HG03520 (cell line): ENCODE measurements around the gene RNU1-3.
"Not testable (repeated sequence)": the region's sequence is repeated elsewhere in the genome, so short reads cannot be mapped to it uniquely, and the experiment has no call there.

Experiments
- ATAC-seq: cut with Tn5 transposase; IDR thresholded peaks from one replicate; pipeline ENCODE4 v1.9.1; 2021; ENCODE audit warnings: mild to moderate bottlenecking, moderate library complexity; ENCODE audit not compliant: unreplicated experiment

Gene RNU1-3

DNA sequence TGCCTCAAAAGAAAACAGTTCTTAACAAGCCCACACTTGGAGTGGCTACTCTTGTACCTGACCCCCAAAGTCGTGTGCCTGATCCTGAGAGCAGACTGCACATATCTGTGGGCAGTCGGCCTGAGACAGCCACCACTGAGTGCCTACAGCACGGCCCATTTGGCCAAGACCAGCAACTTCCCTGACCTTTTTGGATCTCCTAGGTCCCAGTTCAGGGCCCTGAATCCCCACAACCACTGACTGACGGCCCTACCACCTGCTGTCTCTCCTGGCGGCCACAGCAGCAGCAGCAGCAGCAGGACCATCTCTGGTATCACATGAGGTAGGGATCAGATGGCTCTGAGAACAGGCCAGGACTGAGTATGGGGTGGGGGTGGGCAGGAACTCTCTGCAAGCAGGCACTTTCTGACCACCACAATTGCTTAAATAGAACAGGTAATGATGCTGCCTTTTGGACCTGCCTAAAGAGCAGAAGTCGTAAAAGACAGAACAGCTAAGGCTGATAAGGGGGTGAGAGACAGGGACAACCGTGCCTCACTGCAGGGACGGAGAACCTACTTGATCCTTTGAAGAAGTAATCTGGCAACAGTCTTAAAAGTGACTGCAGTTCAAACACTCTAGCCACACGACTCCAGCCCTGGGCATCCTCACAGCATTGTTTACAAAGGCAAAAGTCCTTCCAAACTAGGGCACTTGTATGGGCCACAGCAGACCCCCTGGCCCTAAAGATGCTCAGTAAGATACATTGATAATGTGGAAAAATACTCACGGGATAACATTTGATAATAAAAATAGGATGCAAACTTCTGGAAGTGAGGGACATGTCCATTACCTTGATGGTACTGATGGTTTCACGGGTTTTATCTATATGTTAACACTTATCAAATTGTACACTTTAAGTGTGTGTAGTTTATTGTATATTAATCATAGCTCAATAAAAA lies 27.4 kb downstream of the RNU1-3 start:
- ATAC-seq: not testable (repeated sequence)

DNA sequence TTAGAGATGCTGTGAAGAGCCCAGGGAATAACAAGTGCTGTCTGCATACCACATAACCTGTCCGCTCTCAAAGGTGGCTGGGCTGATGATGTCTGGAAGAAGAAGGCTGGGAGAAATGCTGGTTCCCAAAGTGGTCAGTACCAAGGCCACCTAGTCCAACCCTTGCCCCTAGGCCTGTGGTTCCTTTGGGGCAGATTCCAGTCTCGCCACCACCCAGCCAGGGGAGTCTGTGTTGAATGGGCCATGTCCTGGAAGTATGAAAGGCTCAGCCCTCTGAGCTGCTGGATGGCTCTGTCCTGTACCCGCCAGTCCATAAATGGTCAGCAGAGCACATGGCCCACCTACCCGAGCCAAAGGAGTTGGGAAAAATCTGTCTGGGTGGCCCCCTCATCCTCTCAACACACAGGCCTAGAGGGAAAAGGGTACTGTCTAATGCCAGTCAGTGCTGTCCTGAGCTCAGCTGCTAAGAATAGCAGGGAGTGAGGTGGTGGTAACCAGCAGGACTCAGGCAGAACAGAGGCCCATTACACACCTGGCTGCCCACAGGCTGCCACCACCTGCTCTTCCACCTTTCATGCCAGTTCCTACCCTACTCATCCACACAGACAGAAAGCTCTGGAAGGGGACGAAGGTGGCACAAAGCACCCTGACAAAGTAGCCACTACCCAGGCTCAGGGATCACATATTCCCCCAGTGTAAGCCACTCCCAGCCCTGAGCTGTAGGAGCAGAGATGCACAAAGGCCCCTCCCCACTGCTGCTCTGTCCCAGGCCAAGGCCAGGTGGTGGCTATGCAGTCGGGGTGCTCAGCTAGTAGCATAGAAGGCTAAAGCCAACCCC lies 28.6 kb downstream of the RNU1-3 start:
- not testable (repeated sequence) for ATAC-seq

DNA sequence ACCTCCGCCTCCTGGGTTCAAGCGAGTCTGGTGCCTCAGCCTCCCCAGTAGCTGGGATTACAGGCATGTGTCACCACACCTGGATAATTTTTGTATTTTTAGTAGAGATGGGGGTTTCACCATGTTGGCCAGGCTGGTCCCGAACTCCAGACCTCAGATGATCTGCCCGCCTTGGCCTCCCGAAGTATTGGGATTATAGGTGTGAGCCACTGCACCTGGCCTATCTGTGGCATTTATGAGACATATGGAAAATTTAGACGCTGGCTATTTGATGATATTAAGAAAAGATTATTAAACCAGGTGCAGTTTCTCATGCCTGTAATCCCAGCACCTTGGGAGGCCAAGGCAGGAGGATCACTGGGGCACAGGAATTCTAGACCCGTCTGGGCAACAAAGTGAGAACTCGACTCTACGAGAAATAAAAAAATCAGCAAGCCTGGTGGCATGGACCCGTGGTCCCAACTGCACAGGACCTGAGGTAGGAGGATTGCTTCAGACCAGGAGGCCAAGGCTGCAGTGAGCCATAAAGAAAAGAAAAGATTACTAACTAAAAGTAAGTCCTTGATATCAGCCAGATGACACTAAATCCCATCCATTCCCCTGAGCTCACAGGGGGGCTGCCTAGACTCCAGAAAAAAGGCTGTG lies 30.1 kb downstream of the RNU1-3 start:
- not testable (repeated sequence) for ATAC-seq

DNA sequence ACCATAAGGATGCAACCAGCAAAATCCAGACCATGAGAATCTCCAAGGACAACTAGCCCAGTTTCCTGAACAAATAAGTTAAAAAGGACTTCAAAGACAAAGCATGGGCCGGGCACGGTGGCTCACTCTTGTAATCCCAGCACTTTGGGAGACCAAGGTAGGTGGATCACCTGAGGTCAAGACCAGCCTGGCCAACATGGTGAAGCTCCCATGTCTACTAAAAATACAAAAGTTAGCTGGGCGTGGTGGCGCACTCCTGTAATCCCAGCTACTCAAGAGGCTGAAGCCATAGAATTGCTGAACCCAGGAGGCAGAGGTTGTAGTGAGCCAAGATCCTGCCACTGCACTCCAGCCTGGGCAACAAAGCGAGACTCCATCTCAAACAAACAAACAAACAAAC lies 30.8 kb downstream of the RNU1-3 start:
- not testable (repeated sequence) for ATAC-seq

DNA sequence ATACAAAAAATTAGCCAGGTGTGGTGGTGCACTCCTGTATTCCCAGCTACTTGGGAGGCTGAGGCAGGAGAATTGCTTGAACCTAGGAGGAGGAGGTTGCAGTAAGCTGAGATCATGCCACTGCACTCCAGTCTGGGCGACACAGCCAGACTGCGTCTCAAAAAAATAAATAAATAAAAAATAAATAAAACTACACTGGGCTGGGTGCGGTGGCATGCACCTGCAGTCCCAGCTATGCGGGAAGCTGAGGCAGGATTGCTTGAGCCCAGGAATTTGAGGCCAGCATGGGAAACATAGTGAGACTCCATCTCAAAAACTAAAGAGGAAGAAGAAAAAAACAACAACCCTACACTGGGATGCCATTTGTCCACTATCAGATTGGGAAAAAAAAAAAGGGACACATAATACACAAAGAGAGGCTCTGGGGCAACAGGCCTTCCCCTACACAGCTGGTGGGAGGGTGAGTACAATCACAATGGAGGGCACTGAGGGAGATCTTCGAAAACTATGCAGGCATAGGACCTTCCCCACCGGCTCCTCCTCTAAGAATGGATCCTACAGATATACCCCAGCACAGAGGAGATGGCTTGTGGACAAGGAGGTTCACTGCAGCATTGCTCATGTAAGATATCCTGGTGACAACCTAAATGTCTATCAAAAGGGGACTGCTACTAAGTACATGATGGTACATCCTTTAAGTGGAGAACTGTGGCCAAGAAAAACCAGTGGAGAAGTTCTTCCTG lies 33.0 kb downstream of the RNU1-3 start:
- ATAC-seq: not testable (repeated sequence)

DNA sequence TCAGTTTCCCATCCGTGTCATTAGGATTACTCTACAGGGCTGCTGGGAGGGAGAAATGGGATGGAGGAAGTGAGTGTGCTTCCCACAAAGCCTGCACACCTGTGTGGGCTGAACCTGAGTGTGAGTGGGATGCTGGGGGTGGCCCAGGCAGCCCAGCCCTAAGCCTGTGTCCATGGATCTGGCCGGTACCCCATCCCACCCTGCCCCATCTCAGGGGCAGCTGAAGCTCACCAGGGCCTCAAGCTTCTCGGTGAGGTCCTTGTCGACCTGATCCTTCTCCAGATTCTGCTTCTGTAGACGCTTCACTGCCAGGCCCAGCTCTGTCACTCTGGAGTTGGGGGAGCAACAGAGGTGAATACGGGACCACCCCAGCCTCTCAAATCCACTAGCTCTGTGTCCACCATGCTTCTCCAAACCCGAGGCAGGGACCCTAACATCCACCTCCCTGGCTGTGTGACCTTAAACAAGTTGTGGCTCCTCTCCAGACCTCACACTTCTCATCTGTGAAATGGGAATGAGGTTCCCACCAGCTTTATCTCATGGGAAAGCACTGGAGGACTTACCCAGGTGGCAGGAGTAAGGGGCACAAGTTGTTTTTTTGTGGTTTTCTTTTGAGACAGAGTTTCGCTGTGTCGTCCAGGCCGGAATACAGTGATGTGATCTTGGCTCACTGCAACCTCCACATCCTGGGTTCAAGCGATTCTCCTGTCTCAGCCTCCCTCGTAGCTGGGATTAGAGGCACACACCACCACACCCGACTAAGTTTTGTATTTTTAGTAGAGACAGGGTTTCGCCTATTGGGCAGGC lies 34.5 kb downstream of the RNU1-3 start:
- not testable (repeated sequence) for ATAC-seq

DNA sequence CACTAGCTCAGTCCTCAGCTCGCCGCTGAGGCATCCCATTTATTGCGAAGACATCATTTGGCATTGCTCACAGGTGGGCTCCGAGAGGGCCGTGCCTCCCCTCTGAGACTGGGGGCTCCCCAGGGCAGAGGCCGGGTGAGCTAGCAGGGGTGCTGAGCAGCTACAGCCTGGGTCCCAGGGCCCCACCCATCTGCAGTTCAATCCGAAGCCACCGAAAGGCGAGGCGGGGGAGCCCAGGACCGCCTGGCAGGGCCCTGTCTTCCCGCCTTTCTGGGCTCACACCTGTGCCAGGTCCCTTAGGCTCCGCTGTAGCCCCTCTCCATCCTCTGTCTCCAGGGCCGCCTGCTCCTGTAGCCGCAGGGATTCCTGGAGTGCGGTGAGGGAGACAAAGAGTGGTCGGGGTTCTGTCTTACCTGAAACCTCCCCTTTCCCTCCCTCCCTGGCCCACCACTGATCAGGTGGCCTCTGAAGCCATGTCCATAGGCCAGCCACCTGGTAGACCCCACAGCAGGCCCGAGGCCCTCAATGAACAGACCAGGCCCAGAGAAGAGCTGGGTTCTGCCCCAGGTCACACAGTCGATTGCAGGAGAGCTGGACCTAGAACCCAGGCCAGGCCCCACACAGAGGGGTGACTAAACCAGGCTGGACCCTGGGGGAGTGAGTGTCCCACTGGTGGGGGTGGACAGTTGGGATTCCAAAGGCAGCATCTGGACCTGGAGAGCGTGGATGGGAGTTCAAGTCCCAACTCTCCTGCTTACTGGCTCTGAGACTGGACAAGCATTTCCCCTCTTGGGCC lies 35.3 kb downstream of the RNU1-3 start:
- ATAC-seq: no peak

DNA sequence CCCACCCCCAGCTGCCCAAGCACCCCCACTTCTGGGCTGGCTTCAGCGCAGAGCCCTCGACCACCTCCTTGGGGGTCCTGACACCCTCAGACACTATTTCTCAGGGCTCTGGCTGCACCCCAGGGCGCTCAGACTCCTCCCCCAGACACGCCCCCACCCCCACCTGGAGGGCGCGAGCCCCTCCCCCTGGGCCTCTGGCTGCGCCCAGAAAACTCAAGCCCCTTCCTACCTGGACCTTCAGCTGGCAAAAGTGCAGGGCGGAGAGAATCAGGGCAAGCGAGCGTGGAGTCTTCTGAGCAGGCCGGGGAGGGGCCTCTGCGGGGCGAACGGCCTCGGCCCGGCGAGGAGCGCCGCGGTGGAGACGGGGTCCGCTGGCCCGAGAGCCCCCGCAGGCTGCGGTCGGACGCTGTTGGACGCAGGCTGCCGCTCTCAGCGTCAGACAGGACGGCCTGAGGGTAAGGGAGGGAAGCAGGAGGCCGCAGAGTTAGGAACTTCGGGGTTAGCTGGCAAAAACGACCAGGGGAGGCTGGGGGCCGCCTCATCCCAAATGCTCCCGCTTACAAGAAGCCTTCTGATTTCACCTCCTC lies 36.0 kb downstream of the RNU1-3 start:
- no peak for ATAC-seq

DNA sequence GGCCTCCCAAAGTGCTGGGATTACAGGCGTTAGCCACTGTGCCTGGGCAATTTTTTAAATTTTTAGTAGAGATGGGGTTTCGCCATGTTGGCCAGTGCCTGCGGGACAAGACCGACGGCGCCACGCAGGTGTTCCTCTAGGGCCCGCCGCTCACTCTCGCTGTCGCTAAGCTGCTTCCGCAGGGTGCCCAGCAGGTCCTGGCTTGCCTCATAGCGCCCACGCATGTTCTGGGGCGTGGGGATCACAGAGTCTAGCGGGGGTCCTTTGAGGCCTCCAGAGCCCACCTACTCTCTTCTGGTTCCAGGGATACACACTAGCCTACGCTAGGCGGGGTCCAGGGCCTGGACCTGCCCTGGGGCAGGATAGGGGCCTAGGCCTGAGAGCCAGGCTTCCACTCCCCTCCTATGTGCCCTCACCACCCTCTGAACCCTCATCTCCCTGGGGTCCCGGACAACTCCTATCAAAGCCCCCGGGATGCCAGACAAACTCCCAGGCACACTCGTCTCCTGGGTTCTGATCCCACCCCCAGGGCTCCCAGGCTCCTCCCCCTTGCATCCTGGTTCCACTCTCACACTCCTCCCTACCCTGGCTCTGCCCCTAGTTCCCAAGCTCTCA lies 36.7 kb downstream of the RNU1-3 start:
- not testable (repeated sequence) for ATAC-seq

DNA sequence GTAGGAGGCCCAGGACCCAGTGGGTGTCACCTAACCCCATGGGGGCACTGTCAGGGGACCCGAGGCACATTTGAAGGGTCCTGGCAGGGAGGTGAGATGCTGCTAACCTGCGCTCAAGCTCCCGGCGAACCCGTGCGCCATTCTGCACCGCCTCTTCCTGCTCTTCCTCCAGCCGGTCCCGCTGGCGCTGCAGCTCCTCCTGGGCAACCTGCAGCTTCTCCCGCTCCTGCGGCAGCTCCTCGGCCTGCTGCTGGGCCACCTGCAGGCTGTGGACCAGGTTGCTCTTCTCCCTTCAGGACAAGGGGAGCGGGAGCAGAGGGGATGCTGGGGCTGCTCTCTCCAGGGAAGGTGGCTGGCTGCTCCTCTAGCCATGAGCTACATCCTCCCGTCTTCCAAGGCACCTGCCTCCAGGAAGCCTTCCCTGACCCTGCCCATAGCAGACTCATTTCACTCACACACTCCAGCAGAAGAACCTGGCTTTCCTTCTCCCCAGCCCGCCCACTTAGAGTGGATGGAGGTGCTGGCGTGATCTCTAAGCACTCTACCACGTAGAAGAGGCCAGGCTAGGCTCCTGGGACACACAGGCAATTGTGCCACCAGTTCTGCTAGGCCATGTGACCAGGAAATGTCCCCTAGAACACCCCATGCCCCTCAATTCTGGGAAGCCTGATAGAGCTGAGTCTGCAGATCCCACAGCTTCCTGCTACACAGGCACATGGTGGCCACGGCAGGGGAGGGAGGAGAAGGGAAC lies 38.2 kb downstream of the RNU1-3 start:
- ATAC-seq: no peak

DNA sequence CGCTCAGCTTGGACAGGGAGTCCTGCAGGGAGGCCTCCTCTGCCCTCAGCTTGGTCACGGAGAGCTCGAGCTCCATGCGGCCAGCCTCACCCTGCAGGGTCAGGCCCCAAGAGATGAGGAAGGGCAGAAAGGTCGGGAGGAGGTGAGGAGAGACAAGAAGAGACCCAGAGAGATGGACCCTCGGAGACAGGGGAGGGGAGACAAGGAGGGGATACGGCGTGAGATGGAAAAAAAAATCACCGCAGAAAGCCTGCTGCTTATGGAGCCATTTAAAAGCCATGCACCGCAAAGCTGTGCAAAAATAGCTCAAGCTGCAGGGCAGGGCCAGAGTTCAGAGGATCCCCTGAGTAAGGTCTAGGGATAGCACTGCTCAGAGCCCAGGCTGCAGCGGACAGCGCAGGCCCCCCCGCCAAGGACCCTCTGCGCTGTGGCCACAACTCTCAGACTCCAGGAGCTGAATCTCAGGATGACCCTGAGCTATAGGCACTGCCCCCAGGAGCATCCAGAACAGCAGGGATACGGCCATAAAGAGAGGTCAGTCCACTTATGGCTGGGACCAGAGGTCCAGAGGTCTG lies 40.3 kb downstream of the RNU1-3 start:
- ATAC-seq: not testable (repeated sequence)

DNA sequence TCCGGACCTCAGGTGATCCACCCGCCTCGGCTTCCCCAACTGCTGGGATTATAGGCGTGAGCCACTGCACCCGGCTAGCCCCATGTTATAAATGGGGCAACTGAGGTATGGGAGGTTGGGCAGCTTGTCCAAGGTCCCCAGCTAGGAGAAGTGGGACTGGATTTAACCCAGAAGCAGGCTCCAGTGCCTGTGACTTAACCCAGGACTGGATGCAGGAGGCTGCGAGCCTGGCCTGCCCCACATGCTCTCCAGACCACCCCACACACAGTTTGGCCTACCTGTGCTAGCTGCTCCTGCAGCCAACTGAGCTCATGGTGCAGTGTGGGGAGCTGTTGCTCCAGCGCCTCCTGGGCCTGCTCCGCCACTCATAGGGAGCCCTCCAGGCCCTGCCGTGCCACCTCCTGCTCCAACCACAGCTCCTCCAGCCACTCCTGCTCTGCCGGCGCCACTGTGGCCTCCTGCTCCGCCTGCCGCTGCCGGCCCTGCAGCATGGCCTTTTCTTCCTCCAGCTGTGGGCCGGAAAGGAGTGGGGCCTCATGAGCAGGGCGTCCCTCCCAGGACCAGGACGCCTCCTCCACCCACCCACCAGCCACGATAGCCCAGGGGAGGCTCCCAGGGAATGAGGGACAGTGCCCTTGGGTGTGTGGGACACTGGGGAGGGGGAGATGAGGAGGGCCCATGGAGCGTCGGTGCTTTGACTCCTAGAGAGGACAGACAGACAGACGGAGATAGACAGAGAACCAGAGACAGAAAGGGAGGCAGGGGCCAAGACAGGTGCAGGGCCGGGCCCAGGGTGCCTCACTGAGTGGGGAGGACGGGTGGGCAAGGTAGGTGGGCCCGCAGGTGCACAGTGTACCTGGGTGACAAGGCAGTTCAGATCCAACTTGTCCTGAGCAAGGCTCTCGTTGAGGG lies 41.0 kb downstream of the RNU1-3 start:
- ATAC-seq: no peak

DNA sequence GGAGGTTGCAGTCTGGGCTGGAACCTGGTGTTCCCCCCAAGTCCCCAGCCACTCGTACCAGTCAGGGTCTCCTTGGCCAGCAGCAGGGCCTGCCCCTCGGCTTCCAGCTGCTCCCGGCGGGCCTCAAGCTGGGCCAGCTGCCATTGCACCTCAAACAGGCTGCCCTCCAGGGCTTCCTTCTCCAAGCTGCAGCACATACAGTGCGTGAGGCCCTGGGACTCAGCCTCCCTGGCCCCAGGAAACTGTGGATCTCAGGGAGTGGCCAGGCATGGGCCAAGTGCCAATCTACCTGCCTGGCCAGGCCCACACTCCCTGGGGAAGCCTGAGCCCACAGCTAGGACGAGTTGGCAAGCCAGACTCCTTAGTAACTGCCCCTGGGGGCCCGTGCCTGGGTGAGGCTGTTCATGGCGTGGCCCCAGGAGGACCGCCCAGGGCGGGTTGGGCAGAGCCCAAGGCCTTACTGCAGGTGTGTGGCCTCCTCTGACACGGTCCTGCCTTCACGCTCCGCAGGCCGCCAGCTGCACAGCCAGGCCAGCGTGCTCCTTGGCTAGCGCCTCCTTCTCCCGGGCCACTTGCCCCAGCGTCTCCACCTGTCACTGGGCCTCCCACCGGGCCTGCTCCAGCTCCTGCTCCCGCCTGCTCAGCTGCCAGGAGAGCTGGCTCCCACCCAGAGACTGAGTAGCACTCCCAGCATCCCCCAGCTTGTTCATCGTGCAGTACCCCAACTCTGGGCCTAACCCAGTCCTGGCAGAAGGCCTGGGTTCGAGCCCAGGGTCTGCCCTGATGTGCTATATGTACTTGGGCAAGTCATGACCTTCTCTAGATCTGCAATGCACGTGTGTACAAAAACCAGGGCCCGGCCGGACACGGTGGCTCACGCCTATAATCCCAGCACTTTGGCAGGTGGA lies 42.7 kb downstream of the RNU1-3 start:
- ATAC-seq: not testable (repeated sequence)

DNA sequence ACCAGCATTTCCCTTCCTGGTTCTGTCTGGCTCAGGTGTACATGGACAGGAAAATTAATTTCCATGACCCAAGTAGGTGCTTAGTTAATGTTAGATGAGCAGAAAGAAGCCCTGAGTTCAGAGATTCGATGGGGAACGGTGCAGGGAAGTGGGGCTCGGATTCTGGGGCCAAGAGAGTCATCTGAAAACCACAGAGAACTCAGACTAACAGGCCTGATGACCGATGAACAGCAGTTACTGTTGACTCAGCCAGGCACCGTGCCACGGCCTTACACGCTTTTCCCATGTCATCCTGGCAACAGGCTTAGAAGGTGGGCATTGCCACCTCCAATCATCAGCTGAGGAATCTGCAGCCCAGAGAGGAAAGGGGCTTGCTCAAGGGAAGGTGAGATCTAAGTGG lies 43.4 kb downstream of the RNU1-3 start:
- ATAC-seq: not testable (repeated sequence)
